WI38 (cell line): Measurements from ENCODE around the gene THAP5.

Source experiments
- H3K4me3 ChIP-seq: 2 replicates; pipeline ENCODE4 v1.5.1; 2011; ENCODE audit warnings: low read depth, mild to moderate bottlenecking, control low read depth, low read length
- TF ChIP-seq, protein P1 (sequence below): IDR thresholded peaks from 2 replicates; pipeline ENCODE4 v1.5.1; 2012; ENCODE audit warnings: low read depth, mild to moderate bottlenecking, control low read depth, low read length

THAP5 gene, protein sequence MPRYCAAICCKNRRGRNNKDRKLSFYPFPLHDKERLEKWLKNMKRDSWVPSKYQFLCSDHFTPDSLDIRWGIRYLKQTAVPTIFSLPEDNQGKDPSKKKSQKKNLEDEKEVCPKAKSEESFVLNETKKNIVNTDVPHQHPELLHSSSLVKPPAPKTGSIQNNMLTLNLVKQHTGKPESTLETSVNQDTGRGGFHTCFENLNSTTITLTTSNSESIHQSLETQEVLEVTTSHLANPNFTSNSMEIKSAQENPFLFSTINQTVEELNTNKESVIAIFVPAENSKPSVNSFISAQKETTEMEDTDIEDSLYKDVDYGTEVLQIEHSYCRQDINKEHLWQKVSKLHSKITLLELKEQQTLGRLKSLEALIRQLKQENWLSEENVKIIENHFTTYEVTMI

DNA sequence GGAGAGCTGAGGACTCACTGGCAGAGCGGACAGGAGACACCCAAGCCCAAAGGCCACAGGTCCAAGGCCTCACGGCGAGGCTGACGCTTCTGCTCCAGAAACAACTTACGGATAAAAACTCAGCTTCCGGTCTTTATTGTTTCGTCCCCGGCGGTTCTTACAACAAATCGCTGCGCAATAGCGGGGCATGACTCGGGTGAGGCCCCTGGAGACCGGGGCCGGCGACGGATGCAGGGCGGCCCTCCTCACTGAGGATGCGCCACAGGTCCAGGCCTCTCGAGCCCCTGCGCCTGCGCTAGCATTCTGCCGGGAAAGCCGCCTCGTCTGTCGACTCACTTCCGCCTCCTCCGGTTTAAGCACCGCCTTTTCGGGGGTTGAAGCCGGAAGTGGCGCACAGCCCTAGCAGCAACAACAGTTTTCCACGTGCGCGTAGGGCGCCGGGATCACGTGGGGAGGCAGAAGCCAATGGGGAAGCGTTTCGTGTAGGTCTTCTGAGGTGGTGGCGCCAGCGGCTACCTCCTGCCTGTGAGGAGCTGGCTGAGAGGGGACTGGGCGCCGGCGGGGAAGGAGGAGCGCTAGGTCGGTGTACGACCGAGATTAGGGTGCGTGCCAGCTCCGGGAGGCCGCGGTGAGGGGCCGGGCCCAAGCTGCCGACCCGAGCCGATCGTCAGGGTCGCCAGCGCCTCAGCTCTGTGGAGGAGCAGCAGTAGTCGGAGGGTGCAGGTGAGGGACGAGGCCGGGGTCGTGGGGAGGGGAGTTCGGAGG is at the start of gene THAP5, which contains the start of gene DNAJB9:
Gene THAP5, minus strand, starts transcription at position 326 of the 765 bp plus-strand sequence. Its CDS starts 137 bp downstream, at position 189.
Gene DNAJB9, plus strand, starts transcription at position 494 of the 765 bp plus-strand sequence. CDS start 1,853 bp downstream, outside the sequence.
- H3K4me3 ChIP-seq: peak within 1 kb of the TSS; percentile 77
- TF ChIP-seq, protein P1, sequence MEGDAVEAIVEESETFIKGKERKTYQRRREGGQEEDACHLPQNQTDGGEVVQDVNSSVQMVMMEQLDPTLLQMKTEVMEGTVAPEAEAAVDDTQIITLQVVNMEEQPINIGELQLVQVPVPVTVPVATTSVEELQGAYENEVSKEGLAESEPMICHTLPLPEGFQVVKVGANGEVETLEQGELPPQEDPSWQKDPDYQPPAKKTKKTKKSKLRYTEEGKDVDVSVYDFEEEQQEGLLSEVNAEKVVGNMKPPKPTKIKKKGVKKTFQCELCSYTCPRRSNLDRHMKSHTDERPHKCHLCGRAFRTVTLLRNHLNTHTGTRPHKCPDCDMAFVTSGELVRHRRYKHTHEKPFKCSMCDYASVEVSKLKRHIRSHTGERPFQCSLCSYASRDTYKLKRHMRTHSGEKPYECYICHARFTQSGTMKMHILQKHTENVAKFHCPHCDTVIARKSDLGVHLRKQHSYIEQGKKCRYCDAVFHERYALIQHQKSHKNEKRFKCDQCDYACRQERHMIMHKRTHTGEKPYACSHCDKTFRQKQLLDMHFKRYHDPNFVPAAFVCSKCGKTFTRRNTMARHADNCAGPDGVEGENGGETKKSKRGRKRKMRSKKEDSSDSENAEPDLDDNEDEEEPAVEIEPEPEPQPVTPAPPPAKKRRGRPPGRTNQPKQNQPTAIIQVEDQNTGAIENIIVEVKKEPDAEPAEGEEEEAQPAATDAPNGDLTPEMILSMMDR: no peak

DNA sequence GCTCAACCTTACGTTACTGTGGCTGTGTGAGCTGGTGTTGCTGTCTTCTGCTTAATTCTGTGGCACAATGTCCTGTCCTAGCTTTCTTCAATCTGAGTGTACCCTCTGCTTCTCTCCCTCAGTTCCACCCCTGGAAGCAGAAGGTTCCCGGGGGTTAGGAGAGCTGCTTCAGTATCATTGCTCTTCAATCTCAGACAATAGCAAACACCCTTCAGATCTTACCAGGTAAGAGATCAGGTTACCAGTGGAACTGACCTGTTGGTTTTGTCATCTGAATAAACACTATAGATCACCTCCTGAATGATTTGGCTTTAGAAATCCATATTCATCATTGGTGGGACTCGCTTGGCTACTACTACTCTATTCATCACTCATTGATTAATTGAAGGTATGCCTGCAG is 48.5 kb upstream of the THAP5 start:
- TF ChIP-seq, protein P1: no peak
- H3K4me3 ChIP-seq: no peak overlapping the region

DNA sequence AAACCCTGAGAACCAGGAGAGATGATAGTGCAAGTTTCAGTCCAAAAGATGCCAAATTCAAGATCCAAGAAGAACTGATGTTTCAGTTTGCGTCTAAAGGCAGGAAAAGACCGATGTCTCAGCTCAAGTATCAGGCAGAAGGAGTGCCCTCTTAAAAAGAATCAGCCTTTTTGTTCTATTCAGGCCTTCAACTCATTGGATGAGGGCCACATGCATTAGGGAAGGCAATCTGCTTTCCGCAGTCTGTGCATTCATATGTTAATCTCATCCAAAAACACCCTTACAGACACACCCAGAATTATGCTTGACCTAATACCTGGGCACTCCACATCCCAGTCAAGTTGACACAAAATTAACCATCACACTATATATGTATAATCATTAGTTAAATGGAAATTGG is 45.4 kb upstream of the THAP5 start:
- TF ChIP-seq, protein P1: no peak
- H3K4me3 ChIP-seq: no peak overlapping the region

DNA sequence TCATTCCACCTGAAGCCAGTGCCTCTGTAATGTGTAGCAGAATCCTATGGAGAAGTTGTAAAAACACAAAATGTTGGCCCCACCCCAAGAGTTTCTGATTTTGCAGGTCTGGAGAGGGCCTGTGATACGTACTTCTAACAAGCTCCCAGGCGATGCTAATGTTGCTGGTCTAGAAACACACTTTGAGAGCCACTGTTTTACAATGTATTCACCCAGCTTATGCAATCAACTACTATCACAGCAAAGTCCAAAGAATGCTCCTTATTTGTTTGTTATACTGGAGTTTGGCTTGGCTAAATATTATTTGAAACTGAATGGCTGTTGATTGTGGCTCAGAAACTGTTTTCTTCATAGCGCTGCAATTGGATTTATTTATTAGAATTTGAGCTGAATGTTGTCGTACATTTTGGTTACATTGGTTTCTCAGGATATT is 44.5 kb upstream of the THAP5 start:
- TF ChIP-seq, protein P1: no peak
- H3K4me3 ChIP-seq: no peak overlapping the region

DNA sequence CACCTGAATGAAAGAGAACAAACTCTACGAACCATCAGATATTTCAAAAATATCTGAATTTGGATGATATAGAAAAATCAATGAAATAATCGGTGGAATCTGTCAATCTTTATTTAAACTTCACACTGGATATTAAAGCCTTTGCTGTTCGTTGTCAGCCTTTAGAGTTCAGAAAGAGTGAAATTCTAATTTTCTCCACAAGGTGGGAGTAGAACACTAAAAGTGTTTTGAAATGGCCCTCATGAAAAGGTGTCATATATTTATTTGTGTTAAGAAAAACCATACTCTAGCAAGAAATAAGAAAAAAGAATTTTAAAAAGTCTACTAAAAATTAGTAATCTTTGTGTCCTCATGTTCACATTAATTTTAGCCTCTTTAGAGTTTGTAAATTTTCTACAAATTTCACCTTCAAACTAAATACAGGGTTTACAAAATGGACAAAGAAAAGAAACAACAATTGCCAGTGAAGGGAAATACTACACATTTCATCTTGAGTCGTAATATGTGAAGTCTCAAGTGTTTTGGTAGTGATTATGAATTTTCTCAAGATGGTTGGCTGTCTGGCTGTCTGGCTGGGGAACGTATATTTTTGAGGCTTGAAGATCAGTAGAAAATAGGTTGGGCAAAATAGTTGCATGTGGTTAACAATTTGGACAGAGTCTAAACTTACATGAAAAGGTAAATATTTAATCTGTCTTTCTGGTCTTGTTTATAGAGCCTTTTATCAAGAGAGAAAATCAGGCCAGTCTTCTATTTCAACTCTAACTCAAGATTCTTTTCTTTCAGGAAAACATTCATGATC is 43.8 kb upstream of the THAP5 start:
- TF ChIP-seq, protein P1: no peak
- no peak overlapping the region for H3K4me3 ChIP-seq

DNA sequence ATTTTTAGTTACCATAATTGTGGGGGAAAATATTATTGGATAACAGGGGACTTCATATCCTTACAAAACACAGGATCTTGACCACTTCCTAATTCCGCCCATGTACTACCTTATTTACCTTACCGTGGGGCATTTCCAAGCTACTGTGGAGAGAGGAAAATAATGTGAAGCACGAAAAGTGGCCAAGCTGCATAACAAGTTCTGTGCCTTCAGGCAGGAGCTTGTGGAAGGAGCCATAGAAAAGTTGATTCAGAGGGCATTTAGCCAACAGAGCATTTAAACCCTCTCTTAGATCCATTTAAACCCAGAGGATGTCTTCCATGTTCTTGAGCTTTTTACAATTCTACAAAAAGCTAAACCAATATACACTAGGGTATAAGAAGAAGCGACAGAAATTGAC is 41.8 kb upstream of the THAP5 start:
- TF ChIP-seq, protein P1: no peak
- no peak overlapping the region for H3K4me3 ChIP-seq
